Measurements from ENCODE around the gene CP.

GRCh38 chr3:149215515-149215914, 6.1 kb downstream of the CP start:
- TF ChIP-seq CTCF (IDR thresholded peaks at IDR 0.05) (no peak), POLR2AphosphoS5 (IDR thresholded peaks at IDR 0.05; ENCODE audit: low read depth, low read length) (peak; percentile 50; the same call in 1 of the 2 replicates), TCF7L2 (IDR thresholded peaks at IDR 0.05; ENCODE audit: low read depth, low read length) (no peak), REST (IDR thresholded peaks at IDR 0.05; ENCODE audit: insufficient read depth in 1 of 2, low read depth in 2 of 2, low read length in 1 of 2) (no peak), SIN3A (IDR thresholded peaks at IDR 0.05; ENCODE audit: borderline replicate concordance, insufficient read depth, low read depth, low read length) (no peak)
